GDM1 (cell line): Measurements from ENCODE around the gene SUMF1.

Experiments
- DNase-seq: peaks from one replicate; lab custom pipeline; 2025; lab: John Stamatoyannopoulos, UW

Gene SUMF1

DNA sequence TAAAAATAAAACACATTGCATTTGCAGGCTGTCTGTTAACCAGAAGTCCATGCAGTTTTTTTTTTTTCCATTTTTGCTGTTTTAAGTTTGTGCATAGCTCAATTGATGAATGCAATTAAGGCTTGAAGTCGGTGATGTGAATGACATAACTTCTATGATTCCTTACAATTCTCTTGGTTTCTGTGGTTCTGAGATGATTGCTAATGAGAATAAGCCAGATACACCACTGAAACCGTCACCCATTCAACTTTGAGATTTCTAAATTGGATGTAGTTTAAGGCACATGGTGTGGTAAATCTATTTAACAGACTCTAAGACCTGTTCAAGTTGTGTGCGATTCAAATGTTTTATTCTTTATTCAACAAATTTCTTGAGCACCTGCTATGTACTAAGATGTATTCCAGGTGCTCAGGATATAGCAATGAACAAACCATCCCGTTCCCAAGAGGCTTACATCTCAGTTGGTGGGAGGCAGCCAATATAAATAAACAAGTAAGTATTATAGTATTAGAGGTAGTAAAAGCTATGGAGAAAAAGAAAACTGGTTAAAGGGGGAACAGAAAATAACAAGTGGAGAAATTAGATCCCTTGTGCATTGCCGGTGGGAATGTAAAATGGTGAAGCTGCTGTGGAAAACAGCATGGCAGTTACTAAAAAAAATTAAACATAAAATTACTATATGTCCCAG, 30.1 kb upstream of the SUMF1 start:
- DNase-seq, result no peak

DNA sequence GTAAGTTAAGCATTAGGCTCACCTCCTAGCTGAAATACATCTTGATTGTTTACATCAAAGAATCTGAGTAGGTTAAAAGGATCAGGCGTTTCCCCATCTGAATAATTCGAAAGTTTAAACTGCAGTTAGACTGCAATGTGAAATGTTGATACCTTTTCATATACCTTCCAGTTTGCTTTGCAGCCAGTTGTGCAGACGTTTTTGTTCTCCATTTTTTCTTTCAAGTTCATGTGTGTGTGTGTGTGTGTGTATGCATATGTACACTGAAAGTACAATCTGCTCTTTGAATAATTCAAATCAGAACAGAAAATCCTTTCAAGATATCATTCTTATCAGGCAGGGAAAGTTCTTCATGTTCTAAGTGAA, 29.0 kb upstream of the SUMF1 start:
- no peak for DNase-seq

DNA sequence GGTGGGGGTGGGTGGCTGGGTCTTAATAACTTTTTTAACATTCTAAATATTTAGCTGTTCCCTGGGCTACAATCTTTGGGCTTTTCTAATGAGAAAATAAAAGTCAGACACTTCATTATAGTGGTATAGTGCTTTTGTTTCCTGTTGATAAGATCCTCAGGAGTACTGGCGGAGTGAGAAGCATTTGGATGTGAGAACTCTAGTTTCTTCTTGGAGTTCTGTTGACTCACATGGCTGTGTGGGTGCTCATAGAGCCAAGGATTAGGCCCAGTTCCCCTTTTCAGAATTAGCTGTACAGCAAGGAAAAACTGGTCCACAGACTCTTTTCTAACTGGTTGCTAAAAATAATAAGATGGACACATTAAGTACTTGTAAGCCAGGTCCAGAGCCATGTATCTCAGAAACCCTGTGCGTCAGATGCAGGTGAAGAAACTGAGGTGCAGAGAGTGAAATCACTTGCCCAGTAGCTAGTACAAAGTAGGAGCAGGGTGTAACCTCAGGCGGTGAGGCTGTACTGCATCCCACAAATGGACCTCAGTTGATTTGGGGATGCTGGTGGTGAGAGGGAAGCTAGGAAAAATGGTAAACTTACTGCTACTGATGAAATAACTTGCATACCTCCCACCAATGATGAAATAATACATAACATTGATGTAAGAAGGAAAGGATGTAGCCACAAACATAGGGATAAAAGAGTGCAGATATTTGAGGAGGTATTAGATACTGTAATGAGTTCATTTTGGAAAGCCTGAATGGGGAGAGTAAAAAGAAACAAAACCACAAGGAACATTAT, 28.4 kb upstream of the SUMF1 start:
- DNase-seq, result peak; percentile 35

DNA sequence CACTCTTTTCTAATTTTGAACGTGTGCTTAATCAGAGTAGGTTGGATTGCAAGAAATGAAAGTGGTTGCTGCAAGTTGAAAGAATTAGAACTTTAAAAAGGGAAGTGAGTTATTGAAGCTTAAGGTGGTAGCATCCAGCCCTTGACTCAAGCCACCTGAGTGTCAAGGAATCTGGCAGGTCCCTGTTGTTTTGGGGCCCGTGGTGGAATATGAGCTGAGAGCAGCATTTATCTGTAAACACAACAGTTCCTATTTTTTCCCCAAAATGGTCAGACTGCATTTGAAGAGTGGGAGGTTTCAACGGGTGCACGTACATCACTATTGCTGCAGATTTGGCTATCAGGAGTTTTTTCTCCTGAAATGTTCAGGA, 27.8 kb upstream of the SUMF1 start:
- DNase-seq, result no peak

DNA sequence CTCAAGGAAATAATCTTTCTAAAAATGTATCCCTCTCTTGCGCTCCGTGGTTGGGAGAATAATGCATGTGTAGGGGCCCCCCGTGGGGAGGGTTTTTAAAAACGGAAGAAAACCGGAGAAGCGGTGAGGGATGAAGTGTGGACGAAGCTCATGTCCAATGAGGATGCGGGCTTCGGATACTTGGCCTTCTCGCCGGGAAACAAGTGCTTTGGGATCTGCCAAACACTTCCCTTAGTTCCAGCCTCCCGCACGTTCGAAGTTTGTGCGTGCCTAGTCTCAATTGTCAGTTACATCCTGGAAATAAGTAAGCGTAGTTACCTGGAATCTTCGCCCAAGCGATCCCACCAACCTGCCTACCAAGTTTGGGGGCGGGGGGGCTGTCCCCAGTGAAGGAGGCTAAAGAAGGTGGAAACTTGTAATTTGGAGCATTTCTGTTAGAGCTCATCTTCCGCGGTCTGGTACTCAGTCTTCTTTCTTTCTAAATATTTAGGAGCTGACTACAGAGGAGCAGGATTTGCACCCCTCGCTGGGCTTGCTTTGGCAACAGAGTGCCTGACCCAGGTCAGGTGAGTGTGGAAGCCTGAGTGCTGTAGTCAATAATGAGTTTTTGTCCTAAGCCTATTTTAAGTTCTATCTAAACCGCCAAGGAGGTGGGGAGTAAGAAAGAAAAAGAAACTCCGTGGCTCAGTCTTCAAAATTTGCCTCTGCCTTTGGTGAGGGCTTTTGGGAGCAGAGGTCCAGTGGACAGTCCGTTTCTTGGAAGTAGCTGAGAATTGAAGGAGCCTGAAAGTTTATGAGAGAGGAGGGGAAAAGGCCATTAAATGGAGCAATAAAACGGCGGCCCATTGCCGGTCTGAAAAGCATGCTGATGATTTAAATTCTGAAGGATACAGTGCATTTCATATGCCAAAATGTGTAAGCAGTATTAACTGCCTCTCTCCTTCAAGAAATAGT, 27.1 kb upstream of the SUMF1 start:
- no peak for DNase-seq

DNA sequence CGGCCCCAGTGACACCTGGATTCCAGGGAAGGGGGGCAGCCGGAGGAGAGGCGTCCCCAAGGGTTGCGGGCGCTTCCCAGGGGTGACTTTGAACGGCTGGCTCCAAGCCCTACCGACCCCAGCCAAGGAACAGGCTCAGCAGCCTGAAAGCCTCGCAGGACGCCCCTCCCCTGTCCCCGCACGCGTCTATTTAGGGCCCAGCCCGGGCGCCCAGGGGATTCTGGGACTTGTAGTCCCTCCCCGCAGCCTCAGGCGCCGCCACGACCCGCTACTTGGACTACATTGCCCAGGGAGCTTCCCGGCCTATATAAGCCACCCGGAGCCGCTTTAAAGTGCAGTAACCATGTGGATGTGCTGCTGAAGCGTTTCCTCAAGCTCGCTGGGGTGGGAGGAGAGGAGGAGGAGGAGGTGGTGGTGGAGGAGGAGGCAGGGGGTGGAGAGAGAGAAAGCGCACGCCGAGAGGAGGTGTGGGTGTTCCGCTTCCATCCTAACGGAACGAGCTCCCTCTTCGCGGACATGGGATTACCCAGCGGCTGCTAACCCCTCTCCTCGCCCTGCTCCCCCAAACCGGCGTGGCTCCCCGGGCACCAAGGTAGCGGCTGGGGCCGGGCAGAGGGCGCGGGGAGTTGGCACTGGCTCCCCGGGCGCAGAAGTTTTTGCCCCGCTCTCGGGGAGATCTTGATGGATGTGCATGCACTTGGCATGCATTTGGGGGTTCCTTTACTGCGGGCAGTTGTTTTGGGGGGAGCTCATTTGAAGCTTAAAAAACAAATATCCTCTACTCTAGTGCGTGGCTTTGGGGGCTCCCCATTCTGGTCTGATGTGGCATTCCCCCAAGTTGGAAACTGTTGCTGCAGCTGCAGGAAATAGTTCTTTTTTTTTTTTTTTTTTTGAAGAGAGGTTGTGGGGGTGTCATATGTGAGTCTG, 26.2 kb upstream of the SUMF1 start, which contains the start of gene ITPR1:
TSS of gene ITPR1 (plus strand) at position 335 of the 927 bp plus-strand sequence. CDS start 23,144 bp downstream, outside the sequence.
- peak; percentile 99 for DNase-seq

DNA sequence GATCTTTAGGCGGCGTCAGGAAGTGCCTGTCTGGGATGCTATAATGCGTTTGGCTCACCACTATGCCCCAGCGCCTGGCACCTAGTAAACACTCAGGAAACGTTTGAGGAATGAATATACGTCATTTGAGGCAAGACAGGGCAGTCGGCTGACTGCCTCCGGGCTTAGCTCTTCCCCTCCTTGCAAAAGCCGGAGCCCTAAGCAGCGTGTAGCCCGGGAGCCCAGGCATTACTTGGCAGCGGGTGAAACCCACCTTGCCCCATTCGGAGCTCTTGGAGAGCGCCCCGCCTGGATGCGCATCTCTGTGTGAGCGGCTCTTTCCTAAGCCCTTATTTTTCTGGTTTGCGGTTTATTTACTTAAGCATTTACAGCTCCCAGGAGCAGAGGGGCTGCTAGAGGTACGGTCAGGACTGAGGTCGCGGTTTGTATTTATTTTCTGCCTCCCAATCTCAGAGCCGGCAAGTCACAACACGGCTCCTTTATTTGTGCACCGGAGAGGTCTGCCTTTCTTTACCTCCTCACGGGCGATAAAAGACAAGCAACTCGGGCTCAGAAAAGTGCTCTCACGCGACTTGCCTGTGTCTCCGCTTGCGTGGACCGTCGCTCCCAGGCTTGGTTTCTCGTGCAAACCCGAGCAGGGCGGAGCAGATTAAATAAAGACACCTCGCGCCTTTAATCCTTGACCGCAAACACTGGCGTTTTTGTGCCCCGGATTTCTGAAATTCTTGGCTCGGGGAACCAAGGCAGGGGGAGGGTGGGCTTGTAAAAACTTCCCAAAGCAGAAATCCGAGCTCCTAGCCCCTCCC, 25.3 kb upstream of the SUMF1 start:
- DNase-seq, result peak; percentile 46

DNA sequence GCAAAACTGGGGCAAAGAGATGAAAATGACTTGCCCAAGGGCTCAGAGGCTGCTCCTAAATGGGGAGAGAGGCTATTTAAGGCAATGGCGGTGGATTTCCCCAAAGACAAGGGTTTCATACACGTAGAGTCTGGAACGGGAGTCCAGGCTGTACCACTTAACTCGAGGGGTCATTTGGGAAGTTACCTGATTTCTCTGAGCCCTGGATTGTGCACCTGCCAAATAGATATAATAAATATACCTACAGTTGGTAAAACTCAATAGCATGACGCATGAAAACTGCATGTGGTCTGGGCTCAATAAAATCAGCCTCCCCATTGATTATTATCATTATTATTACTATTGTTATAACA, 24.8 kb upstream of the SUMF1 start:
- no peak for DNase-seq

DNA sequence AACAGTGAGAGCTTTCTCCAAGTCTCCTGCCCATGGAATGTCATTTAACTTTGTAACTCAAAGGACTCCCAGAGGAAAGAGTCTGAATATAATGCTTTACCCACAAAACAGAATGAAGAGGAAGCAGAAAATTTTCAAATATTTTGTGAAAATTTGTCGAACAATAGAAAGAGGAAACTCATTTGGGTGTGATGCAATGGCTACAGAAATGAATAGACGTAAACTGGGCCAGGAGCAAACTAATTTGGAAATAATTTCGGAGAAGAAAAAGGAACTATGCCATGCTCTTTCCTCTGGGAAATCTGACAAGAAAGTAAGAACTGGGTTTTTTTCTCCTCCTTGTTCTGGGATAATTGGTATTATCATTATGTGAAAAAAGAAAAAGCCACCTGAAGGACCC, 11.2 kb upstream of the SUMF1 start:
- no peak for DNase-seq

DNA sequence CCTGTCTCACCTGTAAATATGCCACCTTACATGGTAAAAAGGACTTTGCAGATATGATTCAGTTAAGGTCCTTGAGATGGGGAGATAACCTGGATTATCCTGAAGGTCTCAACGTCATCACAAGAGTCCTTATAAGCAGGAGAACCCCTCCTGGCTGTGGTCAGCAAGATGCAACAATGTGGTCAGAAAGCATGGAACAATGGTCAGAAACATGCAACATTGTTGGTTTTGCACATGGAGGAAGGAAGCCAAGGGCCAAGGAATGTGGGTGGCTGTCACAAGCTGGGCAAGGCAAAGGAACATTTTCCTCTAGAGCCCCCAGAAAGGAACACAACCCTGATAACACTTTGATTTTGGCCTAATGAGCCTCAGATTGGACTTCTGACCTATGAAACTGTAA, 9.4 kb upstream of the SUMF1 start:
- no peak for DNase-seq

DNA sequence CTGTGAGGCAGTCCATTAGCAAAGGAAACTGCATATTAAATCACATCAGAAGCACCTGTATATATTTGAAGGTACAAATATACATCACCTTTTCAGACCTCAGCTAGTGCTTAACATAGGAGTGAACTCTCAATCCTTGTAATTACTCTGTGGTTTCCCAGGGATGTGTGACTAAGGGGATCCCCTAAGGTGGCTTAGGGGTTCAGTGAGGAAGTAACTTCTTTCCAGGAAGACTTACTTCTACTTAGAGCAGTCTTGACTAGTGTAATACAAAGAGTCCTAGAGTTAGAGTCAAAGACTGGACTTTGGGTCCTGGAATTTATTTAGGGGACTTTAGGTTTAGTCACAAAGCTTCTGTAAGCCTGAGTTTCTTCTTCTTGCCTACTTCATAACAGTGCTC, 8.7 kb upstream of the SUMF1 start:
- DNase-seq, result no peak

DNA sequence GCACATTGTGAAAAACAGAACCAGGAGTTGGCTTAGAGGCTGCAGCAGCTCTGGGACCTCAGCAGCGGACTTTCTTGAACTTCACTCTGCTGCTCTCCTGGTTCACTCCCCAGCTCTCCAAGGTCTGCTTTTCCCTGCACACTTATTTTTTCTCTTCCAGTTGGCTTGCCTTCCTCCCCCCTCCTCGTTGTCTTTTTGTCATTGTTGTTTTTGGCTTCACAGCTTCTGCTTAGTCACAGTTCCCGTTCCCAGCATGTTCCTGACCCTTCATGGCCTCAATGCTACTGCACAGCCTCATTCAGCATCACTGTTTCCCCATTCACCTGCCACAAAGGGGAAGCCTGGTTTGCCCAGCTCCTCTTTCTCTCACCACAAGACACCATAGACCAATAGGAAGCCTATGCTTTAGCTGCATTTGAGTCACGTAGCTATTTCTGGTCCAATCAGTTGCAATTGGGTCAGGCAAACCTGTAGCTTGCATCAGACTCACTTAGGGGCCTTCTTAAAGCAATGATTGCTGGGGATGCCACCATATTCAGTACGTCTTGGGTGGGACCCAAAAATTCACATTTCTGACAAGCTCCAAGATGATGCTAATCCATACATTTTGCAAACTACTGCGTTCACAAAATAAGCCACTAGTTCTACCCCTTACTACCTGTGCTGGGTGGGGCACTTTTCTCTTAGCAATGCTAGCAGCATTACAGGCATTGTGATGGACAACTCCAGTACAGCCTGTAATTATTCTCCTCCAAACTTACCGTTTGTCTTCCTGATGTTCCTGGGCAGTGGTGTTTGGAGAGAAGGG, 7.8 kb upstream of the SUMF1 start:
- DNase-seq, result peak; percentile 96

DNA sequence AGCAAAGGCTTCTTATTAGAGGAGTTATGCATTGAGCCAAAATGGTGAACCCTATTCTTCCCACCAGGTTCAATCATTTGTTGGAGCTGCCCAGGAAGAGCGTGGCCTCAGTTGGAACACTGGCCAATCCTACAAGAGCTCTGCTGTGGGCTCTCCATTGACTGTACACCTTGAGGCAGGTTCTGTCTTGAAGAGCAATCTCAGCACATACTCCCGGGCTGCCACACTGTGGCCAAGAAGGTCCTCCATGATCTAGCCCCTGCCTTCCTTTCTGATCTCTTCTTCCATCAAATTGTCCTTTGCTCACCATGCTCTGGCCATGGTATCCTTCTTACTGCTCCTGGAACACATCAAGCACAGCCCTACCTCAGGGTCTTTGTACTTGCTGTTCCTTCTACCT, 5.7 kb upstream of the SUMF1 start:
- no peak for DNase-seq

DNA sequence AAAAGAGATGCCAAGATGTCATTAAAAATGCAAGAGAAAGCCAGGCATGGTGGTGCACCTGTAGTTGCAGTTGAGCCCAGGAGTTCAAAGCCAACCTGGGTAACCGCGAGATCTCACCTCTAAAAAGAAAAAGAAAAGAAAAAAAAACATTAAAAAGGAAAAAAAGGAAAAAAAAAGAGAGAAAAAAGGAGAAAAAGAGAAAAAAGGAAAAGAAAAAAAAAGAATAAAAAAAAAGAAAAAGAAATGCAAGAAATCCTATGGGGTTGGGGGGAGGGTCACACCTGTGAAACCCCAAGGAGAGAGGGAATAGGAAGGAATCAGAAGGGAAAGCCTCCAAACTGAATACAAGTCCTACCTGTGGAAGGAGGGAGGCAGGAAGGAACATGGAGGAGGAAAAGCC, 5.2 kb upstream of the SUMF1 start:
- no peak for DNase-seq

DNA sequence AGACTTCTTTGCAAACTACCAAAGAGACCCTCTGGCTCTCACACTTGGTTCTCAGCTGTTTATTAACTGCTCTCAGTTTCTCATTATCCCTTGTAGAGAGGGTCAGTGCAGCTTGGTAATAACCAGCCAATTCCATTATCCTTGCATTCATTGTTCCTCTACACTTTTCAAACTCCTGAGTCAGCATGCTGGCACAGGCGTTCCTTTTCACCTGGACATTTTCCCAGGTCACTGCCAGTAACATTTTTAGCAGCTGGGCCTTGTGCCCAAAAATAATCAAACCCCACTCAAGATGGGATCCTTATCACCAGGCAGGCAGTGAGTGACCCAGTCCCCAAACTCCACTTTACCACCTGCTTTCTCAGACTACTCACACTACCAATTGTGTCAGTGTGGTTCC, 4.8 kb upstream of the SUMF1 start:
- DNase-seq, result no peak

DNA sequence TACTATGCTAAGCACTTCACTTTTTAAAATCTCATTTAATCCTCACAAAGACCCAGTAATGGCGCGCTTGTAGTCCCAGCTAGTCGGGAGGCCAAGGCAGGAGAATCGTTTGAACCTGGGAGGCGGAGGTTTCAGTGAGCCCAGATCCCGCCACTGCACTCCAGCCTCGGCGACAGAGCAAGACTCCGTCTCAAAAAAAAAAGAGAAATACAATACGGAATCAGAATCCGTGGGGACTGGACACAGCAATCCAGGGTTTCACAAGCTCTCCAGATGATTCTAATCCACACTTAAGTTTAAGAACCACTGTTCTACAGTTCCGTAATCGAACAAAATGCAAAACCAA, 426 bp upstream of the SUMF1 start:
- DNase-seq, result no peak

DNA sequence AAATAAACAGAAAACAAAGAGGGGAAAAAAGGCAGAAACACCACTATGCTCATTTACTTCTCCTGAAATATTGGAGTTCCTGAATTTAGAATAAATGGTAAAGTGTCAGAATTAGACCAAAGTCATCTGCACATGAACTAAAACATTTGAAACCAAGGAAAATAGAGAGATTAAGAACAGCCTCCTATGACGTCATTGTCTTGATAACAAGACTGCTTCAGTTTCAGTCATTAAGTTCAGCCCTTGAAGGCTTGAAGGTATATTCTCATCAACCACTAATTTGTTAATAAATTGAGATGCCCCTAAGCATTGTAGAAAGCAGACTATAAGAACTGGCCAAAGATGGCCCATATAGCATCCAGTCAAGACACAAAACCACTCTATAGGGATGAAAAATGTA, 2.5 kb downstream of the SUMF1 start:
- DNase-seq, result no peak

DNA sequence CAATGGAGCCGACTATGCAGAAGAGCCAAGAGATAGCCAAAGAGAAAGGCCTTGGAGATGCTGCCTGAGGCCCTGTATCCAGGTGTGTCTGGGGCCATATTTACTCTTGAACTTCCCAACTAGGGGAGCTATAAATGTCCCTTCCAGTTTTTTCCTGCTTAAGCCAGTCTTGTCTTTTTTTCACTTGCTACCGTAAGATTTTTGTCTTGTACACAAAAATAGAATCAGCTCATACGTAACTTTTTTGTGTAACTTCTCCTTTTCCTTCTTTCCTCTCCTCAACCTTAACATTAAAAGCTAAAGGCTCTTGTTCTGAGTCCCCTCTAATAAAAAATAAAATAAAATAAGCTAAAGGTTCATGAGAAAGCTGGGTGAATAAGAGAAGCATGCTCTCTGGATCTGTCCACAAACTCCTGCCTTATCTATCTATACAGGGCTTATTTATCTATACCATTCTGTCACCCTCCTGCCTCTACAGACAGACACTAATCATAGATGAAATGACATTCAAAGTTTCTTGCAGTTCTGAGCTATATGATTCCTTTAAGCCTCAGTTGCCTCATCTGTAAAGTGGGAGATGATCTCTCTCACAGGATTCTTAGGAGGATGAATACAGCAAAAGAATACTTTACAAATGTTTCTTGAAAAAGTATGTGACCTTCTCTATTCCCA, 4.6 kb downstream of the SUMF1 start:
- no peak for DNase-seq

DNA sequence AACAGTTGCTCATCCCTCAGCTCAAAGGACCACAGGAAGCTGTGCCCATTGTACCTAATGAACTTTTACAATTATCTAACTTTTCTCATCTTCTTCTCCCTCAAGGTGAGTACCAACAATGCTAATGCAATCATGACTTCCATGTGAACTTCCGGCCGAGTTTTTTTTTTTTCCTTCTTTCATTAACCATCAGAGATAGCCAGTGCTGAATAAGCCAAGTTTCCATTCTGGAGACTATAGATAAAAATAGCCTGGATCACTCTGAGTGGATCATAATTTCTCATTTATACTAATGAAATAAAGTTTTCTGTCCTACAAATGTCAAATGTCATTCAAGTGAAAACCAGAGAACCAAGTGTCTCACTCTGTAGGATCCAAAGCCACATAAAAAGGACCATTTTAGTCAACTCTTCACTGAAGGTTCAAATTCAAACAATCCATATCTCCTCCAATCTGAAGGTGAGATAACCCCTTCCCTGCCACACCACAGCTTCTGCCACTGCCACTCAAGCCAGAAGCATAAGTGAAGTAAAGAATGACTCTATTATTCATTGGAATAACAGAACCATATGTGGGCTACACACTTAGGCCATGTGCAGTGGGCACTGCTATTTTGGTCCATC, 5.5 kb downstream of the SUMF1 start:
- no peak for DNase-seq
